Stimulated activated CD8-positive, alpha-beta memory T cell treated with anti-CD3 and anti-CD28 coated beads, Interleukin-15, amount 100 ng/mL, for 1 hour (primary cell): ENCODE data around the gene LRCH3.
"Not testable (repeated sequence)": the region's sequence is repeated elsewhere in the genome, so short reads cannot be mapped to it uniquely, and the experiment has no call there.

ENCODE experiments used
- DNase-seq: peaks from one replicate; pipeline ENCODE4 v3.0.0-alpha.2; 2020; ENCODE audit warnings: low read depth

Gene LRCH3

GRCh38 chr3:197921429-197922275, 130.6 kb downstream of the LRCH3 start:
- not testable (repeated sequence) for DNase-seq

DNA sequence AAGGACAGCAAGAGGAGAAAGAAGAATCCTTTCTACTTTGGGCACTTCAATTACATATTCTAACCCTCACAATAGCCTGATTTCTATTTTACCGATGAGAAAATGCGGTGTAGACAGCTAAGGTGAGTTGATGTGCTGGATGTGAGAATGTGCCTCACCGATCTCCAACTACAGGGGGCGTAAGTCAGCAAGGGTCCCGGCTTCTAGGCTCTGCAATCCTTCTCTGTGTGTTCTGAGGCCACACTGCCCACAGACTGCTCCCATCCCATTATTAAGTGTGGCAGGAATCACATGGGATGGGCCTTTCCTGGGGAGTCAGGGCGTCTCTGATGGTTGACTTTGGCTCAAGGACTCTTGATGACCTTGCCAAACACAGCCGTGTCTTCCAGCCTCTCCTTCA, 135.4 kb downstream of the LRCH3 start:
- DNase-seq = no peak

- not testable (repeated sequence) for DNase-seq
Observed at GRCh38 chr3:197927578-197927977, 136.5 kb downstream of the LRCH3 start.

GRCh38 chr3:197936819-197937384, 145.8 kb downstream of the LRCH3 start:
- DNase-seq = no peak
